A549 (cell line): Measurements from ENCODE around the gene CCDC92B. TPM values are rescaled to one million over a fixed set of nuclear protein-coding genes. Genes with fewer than 3 reads are reported as not detected.

ENCODE experiments used
- ATAC-seq, 2 experiments: fragments of 200-7000 bp in 1 of 2; fragments of >200 bp in 1 of 2; cut with Nextera tagmentation in 1 of 2; cut with Tn5 transposase in 1 of 2; 3 replicates each; pipeline versions ENCODE4 v1.8.0 to v1.9.1; 2018 to 2020; ENCODE audit warnings: mild to moderate bottlenecking in 1 of 2, moderate library complexity in 1 of 2
- CTCF ChIA-PET: fragments of 300-600 bp; sonication (Branson Sonifier 250); formaldehyde crosslinking; extraction: SDS; loops from one replicate; lab custom pipeline; 2021; ENCODE audit warnings: antibody characterized with exemption, inconsistent platforms; lab: Yijun Ruan, JAX
- POLR2A ChIA-PET: fragments of 350-600 bp; formaldehyde crosslinking; extraction: SDS; loops from one replicate; lab custom pipeline; 2021; ENCODE audit warnings: antibody characterized with exemption, inconsistent platforms; lab: Yijun Ruan, JAX
- DNase-seq, 2 experiments: peaks; one replicate each; pipeline versions ENCODE4 v3.0.0 to v3.0.0-alpha.2; 2011 to 2016; ENCODE audit warnings: low read depth in 1 of 2, low spot score in 1 of 2
- FAIRE-seq: peaks from 2 replicates; lab custom pipeline; 2011; peaks lifted over from hg19 to GRCh38; lab: Jason Lieb, UNC
- H3K27ac ChIP-seq, 2 experiments: fragments of >200 bp; sonication (Bioruptor Twin); formaldehyde crosslinking; 3 replicates each; pipeline ENCODE4 v1.5.1; 2016 to 2017
- H3K4me1 ChIP-seq: fragments of >200 bp; sonication (Bioruptor Twin); formaldehyde crosslinking; 3 replicates; pipeline ENCODE4 v1.6.1; 2016
- H3K4me2 ChIP-seq: fragments of >200 bp; sonication (Bioruptor Twin); formaldehyde crosslinking; 3 replicates; pipeline ENCODE4 v1.6.1; 2016
- H3K4me3 ChIP-seq: fragments of >200 bp; sonication (Bioruptor Twin); formaldehyde crosslinking; 3 replicates; pipeline ENCODE4 v1.5.1; 2016
- H3K9me3 ChIP-seq: fragments of >200 bp; sonication (Bioruptor Twin); formaldehyde crosslinking; 3 replicates; pipeline ENCODE4 v1.6.1; 2016
- BHLHE40 ChIP-seq: IDR thresholded peaks from 2 replicates; pipeline ENCODE4 v1.6.1; 2012; ENCODE audit warnings: low read depth, low read length, inconsistent platforms
- CBX2 ChIP-seq: fragments of 200-600 bp; sonication (generic); IDR thresholded peaks from 2 replicates; pipeline ENCODE4 v1.6.1; 2016; ENCODE audit warnings: low read depth, mild to moderate bottlenecking, borderline replicate concordance
- CEBPB ChIP-seq, 2 experiments: fragments of >200 bp in 1 of 2; sonication (Bioruptor Twin) in 1 of 2; formaldehyde crosslinking in 1 of 2; IDR thresholded peaks; 2 replicates each; pipeline ENCODE4 v1.6.1; 2012 to 2016
- ESRRA ChIP-seq: fragments of 150-350 bp; IDR thresholded peaks from 2 replicates; pipeline ENCODE4 v1.6.1; 2014; ENCODE audit warnings: mild to moderate bottlenecking, low read length, borderline replicate concordance
- FOSB ChIP-seq: fragments of 250-450 bp; sonication (Bioruptor Pico); IDR thresholded peaks from 2 replicates; pipeline ENCODE4 v1.5.0; 2020; ENCODE audit warnings: mild to moderate bottlenecking, moderate library complexity
- HEYL ChIP-seq: fragments of 250-450 bp; sonication (Bioruptor Pico); IDR thresholded peaks from 2 replicates; pipeline ENCODE4 v1.8.0; 2021; ENCODE audit warnings: mild to moderate bottlenecking, moderate library complexity
- HOXA7 ChIP-seq: fragments of 250-450 bp; sonication (Bioruptor Pico); IDR thresholded peaks from 2 replicates; pipeline ENCODE4 v1.5.0; 2020; ENCODE audit warnings: mild to moderate bottlenecking, moderate library complexity
- HOXB13 ChIP-seq: fragments of 250-450 bp; sonication (Bioruptor Pico); IDR thresholded peaks from 2 replicates; pipeline ENCODE4 v1.5.0; 2020; ENCODE audit warnings: low read depth, mild to moderate bottlenecking, moderate library complexity
- JUN ChIP-seq, 2 experiments: fragments of >200 bp; sonication (Bioruptor Twin); formaldehyde crosslinking; IDR thresholded peaks; 2 replicates in 1 of 2; 3 replicates in 1 of 2; pipeline ENCODE4 v1.6.1; 2016 to 2017
- KDM5A ChIP-seq: fragments of 200-600 bp; sonication (generic); IDR thresholded peaks from 2 replicates; pipeline ENCODE4 v1.6.1; 2016; ENCODE audit warnings: antibody characterized with exemption, mild to moderate bottlenecking
- MYC ChIP-seq: IDR thresholded peaks from 2 replicates; pipeline ENCODE4 v1.6.1; 2012; ENCODE audit warnings: mild to moderate bottlenecking, inconsistent platforms, low read length, improper control_type of control experiment, borderline replicate concordance
- RCOR1 ChIP-seq: fragments of 150-350 bp; IDR thresholded peaks from 2 replicates; pipeline ENCODE4 v1.6.1; 2014; ENCODE audit warnings: antibody characterized with exemption, low read length, low read depth
- RNF2 ChIP-seq: fragments of 200-600 bp; sonication (generic); IDR thresholded peaks from 2 replicates; pipeline ENCODE4 v1.6.1; 2016; ENCODE audit warnings: low read depth, mild to moderate bottlenecking, antibody characterized with exemption, moderate library complexity, borderline replicate concordance
- SMC3 ChIP-seq: fragments of >200 bp; sonication (Bioruptor Twin); formaldehyde crosslinking; IDR thresholded peaks from 3 replicates; pipeline ENCODE4 v1.6.1; 2018; ENCODE audit warnings: inconsistent platforms
- SREBF2 ChIP-seq: fragments of 450-650 bp; IDR thresholded peaks from 2 replicates; pipeline ENCODE4 v1.6.1; 2014; ENCODE audit warnings: mild to moderate bottlenecking, moderate library complexity
- ZSCAN20 ChIP-seq: fragments of 250-450 bp; sonication (Bioruptor Pico); IDR thresholded peaks from 2 replicates; pipeline ENCODE4 v1.8.0; 2022; ENCODE audit warnings: mild to moderate bottlenecking, moderate library complexity
- WGBS: methylation state at CpG from one replicate; pipeline ENCODE4 v1.1.6; 2017; ENCODE audit errors: missing lambda C conversion rate; 5-methylcytosine and 5-hydroxymethylcytosine counted together
- polyA plus RNA-seq, 4 experiments: library from polyadenylated mRNA; depleted of rRNA in 3 of 4; stranded (reverse); fragments of >200 nt; fragmentation: RNase III in 1 of 4; extraction: RNeasy Plus Mini Kit Qiagen cat#74134 plus additional on column Dnase treatment in 1 of 4; gene quantifications; 2 replicates in 3 of 4; 3 replicates in 1 of 4; pipeline ENCODE4 v1.2.3, GENCODE V29; 2011 to 2017
- TF ChIP-seq, protein P1 (sequence below): fragments of 250-450 bp; sonication (Bioruptor Pico); IDR thresholded peaks from 2 replicates; pipeline ENCODE4 v1.5.0; 2020; ENCODE audit warnings: low read depth, mild to moderate bottlenecking, moderate library complexity
- TF ChIP-seq, protein P2 (sequence below): fragments of >200 bp; sonication (Bioruptor Twin); formaldehyde crosslinking; IDR thresholded peaks from 2 replicates; pipeline ENCODE4 v1.6.1; 2016
- TF ChIP-seq, protein P3 (sequence below): fragments of 150-350 bp; IDR thresholded peaks from 2 replicates; pipeline ENCODE4 v1.6.1; 2014; ENCODE audit warnings: low read depth, mild to moderate bottlenecking, low read length
- TF ChIP-seq, protein P4 (sequence below): IDR thresholded peaks from 2 replicates; pipeline ENCODE4 v1.6.1; 2012
- TF ChIP-seq, protein P5 (sequence below): IDR thresholded peaks from 2 replicates; pipeline ENCODE4 v1.6.1; 2012; ENCODE audit warnings: low read depth, borderline replicate concordance
- TF ChIP-seq, protein P6 (sequence below): fragments of >200 bp; sonication (Bioruptor Twin); formaldehyde crosslinking; IDR thresholded peaks from 3 replicates; pipeline ENCODE4 v1.6.1; 2016

The CCDC92B gene
- polyA plus RNA-seq, 2 of the 4 experiments (the other 2 are of a cell fraction): 0.05 to 0.08 TPM

DNA sequence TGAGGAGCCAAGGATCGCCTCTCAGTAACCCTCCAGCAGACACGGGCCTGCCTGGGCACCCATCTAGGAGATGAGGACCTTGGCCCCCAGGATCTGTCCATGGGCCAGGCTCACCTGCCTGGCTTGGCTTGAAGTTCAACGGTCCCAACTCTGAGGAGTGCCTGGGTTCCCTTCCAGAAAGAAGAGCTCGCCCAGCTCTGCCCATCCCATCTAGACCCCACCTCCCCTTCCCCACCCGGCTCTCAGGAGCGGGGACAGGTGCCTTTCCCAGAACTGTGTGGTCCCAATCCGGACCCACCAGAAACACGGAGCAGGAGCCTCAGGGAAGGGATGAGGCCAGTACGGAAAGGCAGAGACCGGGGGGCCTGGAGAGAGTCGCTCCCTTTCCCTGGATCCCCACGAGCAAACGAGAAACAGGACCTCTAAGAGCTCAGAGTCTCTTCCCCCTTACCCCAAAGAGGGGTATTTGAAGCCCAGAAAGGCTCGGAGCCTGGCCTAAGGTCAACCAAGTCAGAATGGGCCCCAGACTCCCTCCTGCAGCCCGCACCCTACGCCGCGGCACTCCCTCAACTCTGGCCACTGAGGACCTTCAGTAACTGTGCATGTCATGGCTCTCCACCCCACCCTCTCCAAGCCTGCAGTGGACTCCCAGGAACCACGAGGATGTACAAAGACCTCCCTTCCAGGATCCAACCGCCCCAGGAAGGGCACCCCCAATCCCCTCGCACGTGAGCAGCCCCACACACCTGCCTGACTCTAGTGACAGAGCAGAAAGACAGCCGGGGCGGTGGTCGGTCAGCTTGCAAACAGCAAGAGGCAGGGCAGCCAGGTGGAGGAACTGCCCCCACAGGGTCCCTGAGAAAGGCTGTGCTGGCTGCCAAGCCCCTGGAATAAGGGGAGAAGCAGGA, 43.3 kb downstream of the CCDC92B start:
- H3K4me2 ChIP-seq: peak overlapping the region; percentile 0; the same call in 1 of the 3 replicates
- peak overlapping the region in 1 of 2 experiments; percentile 6; a peak in 1 of 6 replicates for H3K27ac ChIP-seq
- 93% methylated on average over 25 of the region's 25 CpGs for WGBS
- ATAC-seq (no peak), DNase-seq (no peak), FAIRE-seq (no peak)
- no peak for TF ChIP-seq HEYL (CRISPR knock-in tag)
- no peak for TF ChIP-seq ESRRA
- TF ChIP-seq, protein P1, sequence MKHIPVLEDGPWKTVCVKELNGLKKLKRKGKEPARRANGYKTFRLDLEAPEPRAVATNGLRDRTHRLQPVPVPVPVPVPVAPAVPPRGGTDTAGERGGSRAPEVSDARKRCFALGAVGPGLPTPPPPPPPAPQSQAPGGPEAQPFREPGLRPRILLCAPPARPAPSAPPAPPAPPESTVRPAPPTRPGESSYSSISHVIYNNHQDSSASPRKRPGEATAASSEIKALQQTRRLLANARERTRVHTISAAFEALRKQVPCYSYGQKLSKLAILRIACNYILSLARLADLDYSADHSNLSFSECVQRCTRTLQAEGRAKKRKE (CRISPR knock-in tag): no peak
- H3K9me3 ChIP-seq: no peaks in the 10 kb centered on the region
- peaks cover 48% of the 10 kb centered on the region for H3K4me1 ChIP-seq
- ChIA-PET CTCF (interaction anchor here (0.9 to 3.6 kb wide), 6 partner anchors 10 to 290 kb away, joined by 3 to 24 read pairs (median 3); no protein-coding TSS in a partner anchor), POLR2A (interaction anchor here (0.5 to 1.1 kb wide), 2 partner anchors 9 to 19 kb away, joined by 3 to 4 read pairs; no protein-coding TSS in a partner anchor)
- H3K4me3 ChIP-seq: no peak overlapping the region

DNA sequence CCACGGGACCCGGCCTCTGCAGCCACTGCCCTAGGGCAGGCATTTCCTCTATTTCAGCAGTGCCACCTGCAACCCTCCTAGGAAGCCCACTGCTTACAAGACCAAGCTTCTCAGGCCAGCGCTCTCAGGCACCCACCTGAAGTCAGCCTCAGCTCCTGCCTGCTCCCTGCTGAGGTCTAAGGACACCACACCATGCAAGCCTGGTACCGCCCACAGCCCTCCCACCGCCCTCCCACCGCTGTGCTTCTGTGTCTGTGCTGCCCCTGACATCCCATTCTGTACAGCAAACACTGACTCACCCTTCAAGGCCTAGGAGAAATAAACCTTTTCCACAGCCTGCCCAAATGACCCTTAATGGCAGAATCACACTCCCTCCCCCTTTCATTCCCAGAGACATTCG, 44.2 kb downstream of the CCDC92B start:
- WGBS: 82% methylated on average over 7 of the region's 7 CpGs
- ATAC-seq (peak in 1 of 2 experiments; percentile 16; a peak in 2 of 6 replicates), FAIRE-seq (no peak)
- ChIA-PET POLR2A (no interaction called here), CTCF (interaction anchor here (0.9 to 3.6 kb wide), 2 partner anchors 9 to 19 kb away, joined by 3 to 24 read pairs; no protein-coding TSS in a partner anchor)
- TF ChIP-seq CBX2 (no peak), BHLHE40 (no peak), ESRRA (no peak), CEBPB (IDR thresholded peaks at IDR 0.05) (no peak), RCOR1 (no peak), HOXA7 (no peak), FOSB (CRISPR knock-in tag) (no peak), SMC3 (no peak), HEYL (CRISPR knock-in tag) (no peak), SREBF2 (no peak), ZSCAN20 (no peak), MYC (no peak), RNF2 (no peak), JUN (IDR thresholded peaks at IDR 0.05) (no peak)
- TF ChIP-seq, protein P2, sequence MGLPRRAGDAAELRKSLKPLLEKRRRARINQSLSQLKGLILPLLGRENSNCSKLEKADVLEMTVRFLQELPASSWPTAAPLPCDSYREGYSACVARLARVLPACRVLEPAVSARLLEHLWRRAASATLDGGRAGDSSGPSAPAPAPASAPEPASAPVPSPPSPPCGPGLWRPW: no peak
- TF ChIP-seq, all 56 proteins: peak for 0
- H3K9me3 ChIP-seq: no peaks in the 10 kb centered on the region
- H3K27ac ChIP-seq: peak overlapping the region in 1 of 2 experiments; percentile 7; a peak in 1 of 6 replicates
- DNase-seq: peak in 1 of 2 experiments; percentile 45
- no peak overlapping the region for H3K4me3 ChIP-seq
- peaks cover 46% of the 10 kb centered on the region for H3K4me1 ChIP-seq
- no peak overlapping the region for H3K4me2 ChIP-seq

DNA sequence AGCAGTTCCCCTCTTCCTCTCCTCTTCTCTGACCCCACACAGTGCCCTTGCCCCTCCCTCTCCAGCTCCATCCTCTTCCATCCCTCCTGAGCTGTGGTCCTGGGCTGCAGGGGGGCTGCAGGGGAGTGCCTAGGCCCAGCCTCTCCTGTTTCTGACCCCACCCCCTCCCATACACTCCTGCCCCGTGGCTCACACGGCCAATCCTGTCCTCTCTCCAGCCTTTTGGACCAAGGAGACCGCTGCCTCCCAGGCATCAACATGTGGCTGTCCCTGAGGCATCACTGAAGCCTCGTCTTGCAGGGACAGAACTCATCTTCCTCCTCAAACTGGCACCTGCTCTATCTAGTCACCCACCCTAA, 44.6 kb downstream of the CCDC92B start:
- FAIRE-seq (no peak), DNase-seq (no peak), ATAC-seq (no peak)
- Histone ChIP-seq H3K27ac (0 out of 6 replicates have a peak overlapping the region, but pooled peaks of 1 of the 2 experiments have one; percentile 7), H3K4me1 (peaks cover 42% of the 10 kb centered on the region), H3K4me2 (no peak overlapping the region), H3K4me3 (no peak overlapping the region), H3K9me3 (no peaks in the 10 kb centered on the region)
- CTCF ChIA-PET: interaction anchor here (3.6 kb wide), 1 partner anchor 9 kb away, joined by 24 read pairs; no protein-coding TSS in a partner anchor
- POLR2A ChIA-PET: no interaction called here
- no peak for TF ChIP-seq HOXB13 (CRISPR knock-in tag)
- TF ChIP-seq, protein P3, sequence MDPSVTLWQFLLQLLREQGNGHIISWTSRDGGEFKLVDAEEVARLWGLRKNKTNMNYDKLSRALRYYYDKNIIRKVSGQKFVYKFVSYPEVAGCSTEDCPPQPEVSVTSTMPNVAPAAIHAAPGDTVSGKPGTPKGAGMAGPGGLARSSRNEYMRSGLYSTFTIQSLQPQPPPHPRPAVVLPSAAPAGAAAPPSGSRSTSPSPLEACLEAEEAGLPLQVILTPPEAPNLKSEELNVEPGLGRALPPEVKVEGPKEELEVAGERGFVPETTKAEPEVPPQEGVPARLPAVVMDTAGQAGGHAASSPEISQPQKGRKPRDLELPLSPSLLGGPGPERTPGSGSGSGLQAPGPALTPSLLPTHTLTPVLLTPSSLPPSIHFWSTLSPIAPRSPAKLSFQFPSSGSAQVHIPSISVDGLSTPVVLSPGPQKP: no peak
- no peak for TF ChIP-seq KDM5A
- TF ChIP-seq, protein P4, sequence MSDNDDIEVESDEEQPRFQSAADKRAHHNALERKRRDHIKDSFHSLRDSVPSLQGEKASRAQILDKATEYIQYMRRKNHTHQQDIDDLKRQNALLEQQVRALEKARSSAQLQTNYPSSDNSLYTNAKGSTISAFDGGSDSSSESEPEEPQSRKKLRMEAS: no peak
- TF ChIP-seq, protein P5, sequence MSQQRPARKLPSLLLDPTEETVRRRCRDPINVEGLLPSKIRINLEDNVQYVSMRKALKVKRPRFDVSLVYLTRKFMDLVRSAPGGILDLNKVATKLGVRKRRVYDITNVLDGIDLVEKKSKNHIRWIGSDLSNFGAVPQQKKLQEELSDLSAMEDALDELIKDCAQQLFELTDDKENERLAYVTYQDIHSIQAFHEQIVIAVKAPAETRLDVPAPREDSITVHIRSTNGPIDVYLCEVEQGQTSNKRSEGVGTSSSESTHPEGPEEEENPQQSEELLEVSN: no peak
- TF ChIP-seq HOXA7: no peak
- TF ChIP-seq, protein P6, sequence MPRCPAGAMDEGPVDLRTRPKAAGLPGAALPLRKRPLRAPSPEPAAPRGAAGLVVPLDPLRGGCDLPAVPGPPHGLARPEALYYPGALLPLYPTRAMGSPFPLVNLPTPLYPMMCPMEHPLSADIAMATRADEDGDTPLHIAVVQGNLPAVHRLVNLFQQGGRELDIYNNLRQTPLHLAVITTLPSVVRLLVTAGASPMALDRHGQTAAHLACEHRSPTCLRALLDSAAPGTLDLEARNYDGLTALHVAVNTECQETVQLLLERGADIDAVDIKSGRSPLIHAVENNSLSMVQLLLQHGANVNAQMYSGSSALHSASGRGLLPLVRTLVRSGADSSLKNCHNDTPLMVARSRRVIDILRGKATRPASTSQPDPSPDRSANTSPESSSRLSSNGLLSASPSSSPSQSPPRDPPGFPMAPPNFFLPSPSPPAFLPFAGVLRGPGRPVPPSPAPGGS: no peak
- 91% methylated on average over 4 of the region's 4 CpGs for WGBS
